Measurements from ENCODE around the gene MAN2A2.

DNA sequence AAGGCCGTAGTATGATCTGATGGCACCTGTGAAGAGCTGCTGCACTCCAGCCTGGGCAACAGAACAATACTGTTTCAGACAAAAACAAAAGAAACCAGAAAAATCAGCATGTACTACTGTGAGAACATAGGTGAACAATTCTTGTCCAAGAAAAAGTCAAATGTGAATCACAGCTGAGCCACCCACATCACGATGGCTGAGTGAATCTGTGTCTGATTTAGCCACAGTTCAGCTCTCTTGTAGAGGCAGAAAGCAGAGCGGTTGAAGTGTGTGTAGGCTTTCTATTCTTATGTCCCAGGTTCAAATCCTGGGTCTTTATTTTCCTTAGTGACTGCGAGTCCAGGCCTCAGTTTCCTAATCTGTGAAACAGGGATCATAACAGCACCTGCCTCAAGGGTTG, 39.1 kb upstream of the MAN2A2 start:
- TF ChIP-seq JUN (IDR thresholded peaks at IDR 0.05; ENCODE audit: borderline replicate concordance, insufficient read depth, insufficient read length, low read depth) (no peak), EZH2 (IDR thresholded peaks at IDR 0.05; ENCODE audit: borderline replicate concordance, low read depth, low read length, severe bottlenecking) (no peak)
- TF ChIP-seq, protein P1, sequence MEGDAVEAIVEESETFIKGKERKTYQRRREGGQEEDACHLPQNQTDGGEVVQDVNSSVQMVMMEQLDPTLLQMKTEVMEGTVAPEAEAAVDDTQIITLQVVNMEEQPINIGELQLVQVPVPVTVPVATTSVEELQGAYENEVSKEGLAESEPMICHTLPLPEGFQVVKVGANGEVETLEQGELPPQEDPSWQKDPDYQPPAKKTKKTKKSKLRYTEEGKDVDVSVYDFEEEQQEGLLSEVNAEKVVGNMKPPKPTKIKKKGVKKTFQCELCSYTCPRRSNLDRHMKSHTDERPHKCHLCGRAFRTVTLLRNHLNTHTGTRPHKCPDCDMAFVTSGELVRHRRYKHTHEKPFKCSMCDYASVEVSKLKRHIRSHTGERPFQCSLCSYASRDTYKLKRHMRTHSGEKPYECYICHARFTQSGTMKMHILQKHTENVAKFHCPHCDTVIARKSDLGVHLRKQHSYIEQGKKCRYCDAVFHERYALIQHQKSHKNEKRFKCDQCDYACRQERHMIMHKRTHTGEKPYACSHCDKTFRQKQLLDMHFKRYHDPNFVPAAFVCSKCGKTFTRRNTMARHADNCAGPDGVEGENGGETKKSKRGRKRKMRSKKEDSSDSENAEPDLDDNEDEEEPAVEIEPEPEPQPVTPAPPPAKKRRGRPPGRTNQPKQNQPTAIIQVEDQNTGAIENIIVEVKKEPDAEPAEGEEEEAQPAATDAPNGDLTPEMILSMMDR (IDR thresholded peaks at IDR 0.05; ENCODE audit: extremely low read depth in 1 of 2, insufficient read depth in 1 of 2, low read depth in 1 of 2, low read length in 2 of 2) = no peak
